HG03565 (cell line): ENCODE results near the gene HPN.

ENCODE experiments used
- ATAC-seq: cut with Tn5 transposase; IDR thresholded peaks from one replicate; pipeline ENCODE4 v1.9.1; 2021; ENCODE audit warnings: mild to moderate bottlenecking, moderate library complexity; ENCODE audit not compliant: unreplicated experiment

Gene HPN

GRCh38 chr19:35080613-35081170 lies 39.2 kb downstream of the HPN start:
- no peak for ATAC-seq

GRCh38 chr19:35081201-35081600 lies 39.7 kb downstream of the HPN start:
- ATAC-seq, result no peak

- no peak for ATAC-seq
These were observed 42.4 kb downstream of the HPN start for GRCh38 chr19:35083691-35084508.

GRCh38 chr19:35084509-35084762 lies 42.9 kb downstream of the HPN start:
- ATAC-seq, result no peak

- ATAC-seq, result no peak
These were observed 44.4 kb downstream of the HPN start for GRCh38 chr19:35085947-35086346.

- ATAC-seq, result no peak
These were observed 44.9 kb downstream of the HPN start for GRCh38 chr19:35086455-35086854.

GRCh38 chr19:35087393-35087792 lies 45.9 kb downstream of the HPN start:
- ATAC-seq, result no peak

GRCh38 chr19:35088131-35088913 lies 46.8 kb downstream of the HPN start:
- no peak for ATAC-seq

GRCh38 chr19:35089554-35089953 lies 48.0 kb downstream of the HPN start:
- ATAC-seq, result no peak

- ATAC-seq, result no peak
These were observed 48.6 kb downstream of the HPN start for GRCh38 chr19:35090160-35090505.

GRCh38 chr19:35090506-35091214 lies 49.1 kb downstream of the HPN start:
- ATAC-seq, result no peak

GRCh38 chr19:35093430-35093829 lies 51.9 kb downstream of the HPN start:
- ATAC-seq, result no peak

- ATAC-seq, result no peak
These were observed 52.6 kb downstream of the HPN start for GRCh38 chr19:35093941-35094647.

GRCh38 chr19:35094656-35095055 lies 53.1 kb downstream of the HPN start:
- ATAC-seq, result no peak

GRCh38 chr19:35095667-35096368 lies 54.3 kb downstream of the HPN start:
- no peak for ATAC-seq

GRCh38 chr19:35098413-35099049 lies 57.0 kb downstream of the HPN start:
- ATAC-seq, result no peak

GRCh38 chr19:35099155-35099896 lies 57.8 kb downstream of the HPN start:
- no peak for ATAC-seq

- ATAC-seq, result no peak
These were observed 58.4 kb downstream of the HPN start for GRCh38 chr19:35099897-35100275.
